Neutrophil (primary cell): ENCODE data around the gene TJP3.

ENCODE experiments used
- H3K27ac ChIP-seq: fragments of 200-600 bp; sonication (generic); 2 replicates; pipeline ENCODE4 v1.5.1; 2016; ENCODE audit warnings: mild to moderate bottlenecking, moderate library complexity
- H3K27me3 ChIP-seq: fragments of 200-600 bp; sonication (generic); 2 replicates; pipeline ENCODE4 v1.6.0; 2016; ENCODE audit warnings: mild to moderate bottlenecking
- H3K36me3 ChIP-seq: fragments of 200-600 bp; sonication (generic); 2 replicates; pipeline ENCODE4 v1.5.1; 2017
- H3K4me1 ChIP-seq, 2 experiments: fragments of 200-600 bp in 1 of 2; sonication (generic) in 1 of 2; 1 replicate in 1 of 2; 2 replicates in 1 of 2; pipeline versions ENCODE4 v1.5.1 to v1.6.1; 2013 to 2016; ENCODE audit warnings: low read depth in 1 of 2, low read length in 1 of 2, mild to moderate bottlenecking in 1 of 2, moderate library complexity in 1 of 2; ENCODE audit not compliant: control insufficient read depth in 1 of 2, insufficient read depth in 1 of 2
- H3K4me3 ChIP-seq, 2 experiments: fragments of 200-600 bp in 1 of 2; sonication (generic) in 1 of 2; 1 replicate in 1 of 2; 2 replicates in 1 of 2; pipeline ENCODE4 v1.5.1; 2013 to 2016; ENCODE audit warnings: low read depth in 1 of 2, low read length in 1 of 2, mild to moderate bottlenecking in 1 of 2, moderate library complexity in 1 of 2
- H3K9me3 ChIP-seq: fragments of 200-600 bp; sonication (generic); 2 replicates; pipeline ENCODE4 v1.5.1; 2016
- CTCF ChIP-seq: fragments of 200-600 bp; sonication (generic); IDR thresholded peaks from 2 replicates; pipeline ENCODE4 v1.5.1; 2016; ENCODE audit warnings: antibody characterized with exemption

TJP3 gene

GRCh38 chr19:3710265-3710812 is 2.2 kb downstream of the TJP3 start:
- Histone ChIP-seq H3K27me3 (peaks cover 63% of the 10 kb centered on the region), H3K36me3 (no peaks in the 10 kb centered on the region), H3K27ac (no peak overlapping the region), H3K4me3 (no peak overlapping the region), H3K9me3 (no peaks in the 10 kb centered on the region), H3K4me1 (peaks cover 0 to 3% of the 10 kb centered on the region in 2 experiments)
- no peak for TF ChIP-seq CTCF

GRCh38 chr19:3712663-3713611 is 4.8 kb downstream of the TJP3 start:
- no peaks in the 10 kb centered on the region for H3K9me3 ChIP-seq
- no peak for TF ChIP-seq CTCF
- H3K4me1 ChIP-seq: peaks cover 0 to 3% of the 10 kb centered on the region in 2 experiments
- no peak overlapping the region for H3K27ac ChIP-seq
- H3K4me3 ChIP-seq: no peak overlapping the region
- no peaks in the 10 kb centered on the region for H3K36me3 ChIP-seq
- H3K27me3 ChIP-seq: peaks cover 51% of the 10 kb centered on the region

- peaks cover 54% of the 10 kb centered on the region for H3K27me3 ChIP-seq
- H3K36me3 ChIP-seq: no peaks in the 10 kb centered on the region
- H3K4me3 ChIP-seq: no peak overlapping the region
- TF ChIP-seq CTCF: no peak
- no peaks in the 10 kb centered on the region for H3K4me1 ChIP-seq
- H3K9me3 ChIP-seq: no peaks in the 10 kb centered on the region
- no peak overlapping the region for H3K27ac ChIP-seq
These were observed 8.0 kb downstream of the TJP3 start for GRCh38 chr19:3716147-3716668.

GRCh38 chr19:3719868-3720267 is 11.7 kb downstream of the TJP3 start:
- Histone ChIP-seq H3K36me3 (no peaks in the 10 kb centered on the region), H3K27me3 (peaks cover 65% of the 10 kb centered on the region), H3K4me3 (no peak overlapping the region), H3K4me1 (no peaks in the 10 kb centered on the region), H3K9me3 (no peaks in the 10 kb centered on the region), H3K27ac (no peak overlapping the region)
- no peak for TF ChIP-seq CTCF

- H3K4me1 ChIP-seq: no peaks in the 10 kb centered on the region
- no peaks in the 10 kb centered on the region for H3K36me3 ChIP-seq
- H3K9me3 ChIP-seq: no peaks in the 10 kb centered on the region
- no peak overlapping the region for H3K4me3 ChIP-seq
- peaks cover 70% of the 10 kb centered on the region for H3K27me3 ChIP-seq
- TF ChIP-seq CTCF: no peak
- no peak overlapping the region for H3K27ac ChIP-seq
These were observed 12.2 kb downstream of the TJP3 start for GRCh38 chr19:3720349-3720917.
